Thoracic aorta endothelial cell (primary cell): ENCODE data around the gene SMPD1. TPM values are rescaled to one million over a fixed set of nuclear protein-coding genes. Genes with fewer than 3 reads are reported as not detected.

ENCODE experiments used
- total RNA-seq: library from RNA; depleted of rRNA; stranded (reverse); fragments of >200 nt; gene quantifications from 2 replicates; pipeline ENCODE4 v1.2.3, GENCODE V29; 2012

Gene SMPD1
- 21.8 and 25.4 TPM in 2 replicates for total RNA-seq

DNA sequence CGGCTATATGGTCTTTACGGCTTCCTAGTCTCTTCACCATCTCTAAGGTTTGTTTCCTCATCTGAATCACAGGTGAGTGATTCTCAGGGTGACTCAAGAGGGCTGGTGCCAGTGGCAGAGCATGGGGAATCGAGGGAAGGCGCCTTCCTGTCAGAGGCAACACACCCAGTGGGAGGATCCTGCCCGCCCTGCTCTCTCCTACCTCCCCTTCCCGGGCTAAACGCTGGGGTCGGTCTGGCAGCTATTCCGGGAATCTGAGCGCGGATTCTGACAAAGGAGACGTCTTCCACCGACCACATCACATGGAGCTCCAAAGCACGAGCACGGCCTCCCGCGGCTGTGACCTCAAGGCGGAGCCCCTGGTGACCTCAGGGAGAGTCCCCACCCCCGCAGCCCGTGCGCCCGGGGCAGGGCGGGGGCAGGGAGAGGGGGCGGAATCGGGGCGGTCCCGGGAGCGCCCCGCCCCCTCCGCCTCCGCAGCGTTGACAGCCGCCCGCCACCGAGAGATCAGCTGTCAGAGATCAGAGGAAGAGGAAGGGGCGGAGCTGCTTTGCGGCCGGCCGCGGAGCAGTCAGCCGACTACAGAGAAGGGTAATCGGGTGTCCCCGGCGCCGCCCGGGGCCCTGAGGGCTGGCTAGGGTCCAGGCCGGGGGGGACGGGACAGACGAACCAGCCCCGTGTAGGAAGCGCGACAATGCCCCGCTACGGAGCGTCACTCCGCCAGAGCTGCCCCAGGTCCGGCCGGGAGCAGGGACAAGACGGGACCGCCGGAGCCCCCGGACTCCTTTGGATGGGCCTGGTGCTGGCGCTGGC lies at the start of gene SMPD1:
TSS of gene SMPD1 (plus strand) at position 570 of the 813 bp plus-strand sequence. CDS start at position 695, 125 bp downstream.

DNA sequence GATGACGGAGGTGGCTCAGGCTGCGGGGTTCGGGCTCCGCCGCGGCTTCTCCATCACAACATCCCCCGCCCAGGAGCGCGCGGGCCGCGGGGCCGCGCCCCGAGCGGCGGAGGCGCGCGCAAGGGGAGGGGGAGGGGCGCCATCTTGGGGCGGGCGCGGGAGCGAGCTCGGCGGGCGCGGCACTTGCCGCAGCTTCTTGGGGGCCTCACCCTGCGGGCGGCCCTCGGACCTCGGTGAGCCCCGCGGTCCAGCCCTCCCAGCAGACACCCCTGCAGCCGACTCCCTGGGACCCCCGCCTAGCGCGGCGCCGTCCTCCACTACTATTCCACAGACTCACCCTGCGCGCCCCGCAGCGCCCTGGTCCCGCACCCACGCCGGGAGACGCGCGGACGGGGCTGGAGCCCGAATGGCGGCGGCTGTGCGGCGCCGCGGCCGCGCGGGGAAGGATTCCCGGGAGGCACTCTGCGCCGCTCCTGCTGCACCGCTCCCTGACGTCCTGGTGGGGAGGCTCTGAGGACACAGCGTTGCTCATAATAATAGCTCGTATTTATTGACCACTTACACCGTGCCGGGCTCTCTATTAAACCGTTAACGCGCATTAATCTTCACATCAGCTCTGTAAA lies 28.8 kb downstream of the SMPD1 start, which contains the start of gene APBB1:
TSS of gene APBB1 (minus strand) at position 86 of the 623 bp plus-strand sequence. CDS start 7,747 bp downstream, outside the sequence.

DNA sequence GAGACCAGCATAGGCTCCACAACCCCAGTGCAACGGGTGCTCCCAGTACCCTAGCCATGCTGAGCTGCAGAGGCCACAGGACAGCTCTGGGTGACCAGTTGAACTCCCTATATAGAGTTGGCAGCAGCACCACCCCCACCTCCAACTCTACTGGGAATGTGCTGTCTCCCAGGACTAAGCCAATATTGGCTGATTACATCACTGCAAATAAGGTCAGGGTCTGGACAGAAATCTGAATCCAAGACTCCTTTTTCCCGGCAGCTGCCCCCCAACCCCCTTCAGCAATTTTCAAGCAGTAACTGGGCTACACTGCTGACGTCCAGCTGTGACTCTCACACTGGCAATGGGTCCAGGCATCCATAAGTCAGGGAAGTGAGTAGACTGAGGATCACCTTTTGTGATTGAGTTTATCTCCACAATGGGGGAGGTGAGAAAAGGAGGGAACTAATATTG lies 50.7 kb downstream of the SMPD1 start, which contains the start of gene HPX:
TSS of gene HPX (minus strand) at position 82 of the 453 bp plus-strand sequence. CDS start at position 58, 24 bp downstream.

Other genes starting within 250 kb of the SMPD1 start
- not detected in 2 replicates for gene OR52B2, start 220.1 kb upstream of the SMPD1 start, total RNA-seq
- gene OR52W1, start 191.2 kb upstream of the SMPD1 start, total RNA-seq = not detected in 2 replicates
- not detected in 2 replicates for gene C11orf42, start 184.9 kb upstream of the SMPD1 start, total RNA-seq
- gene FHIP1B, start 155.8 kb upstream of the SMPD1 start, total RNA-seq = 14.0 and 18.2 TPM in 2 replicates
- gene CNGA4, start 151.4 kb upstream of the SMPD1 start, total RNA-seq = under 0.01 and 0.07 TPM in 2 replicates
- not detected in 2 replicates for gene CCKBR, start 130.6 kb upstream of the SMPD1 start, total RNA-seq
- 145 and 301 TPM in 2 replicates for gene CAVIN3, start 70.0 kb upstream of the SMPD1 start, total RNA-seq
- 40.4 and 42.6 TPM in 2 replicates for gene APBB1, start 28.6 kb downstream of the SMPD1 start, total RNA-seq
- gene HPX, start 50.5 kb downstream of the SMPD1 start, total RNA-seq = 0.53 and 0.65 TPM in 2 replicates
- 16.1 and 16.6 TPM in 2 replicates for gene TRIM3, start 83.5 kb downstream of the SMPD1 start, total RNA-seq
- gene ARFIP2, start 90.9 kb downstream of the SMPD1 start, total RNA-seq = 46.3 and 51.5 TPM in 2 replicates
- 30.2 and 33.7 TPM in 2 replicates for gene TIMM10B, start 91.0 kb downstream of the SMPD1 start, total RNA-seq
- gene DNHD1, start 106.8 kb downstream of the SMPD1 start, total RNA-seq = 4.1 and 9.0 TPM in 2 replicates
- gene RRP8, start 213.1 kb downstream of the SMPD1 start, total RNA-seq = 14.8 and 14.9 TPM in 2 replicates
- gene ILK, start 213.3 kb downstream of the SMPD1 start, total RNA-seq = 126 and 143 TPM in 2 replicates
- gene TAF10, start 221.7 kb downstream of the SMPD1 start, total RNA-seq = 16.9 and 17.8 TPM in 2 replicates
- gene TPP1, start 228.9 kb downstream of the SMPD1 start, total RNA-seq = 86.5 and 157 TPM in 2 replicates